Measurements from ENCODE around the gene DCP1A.
"Not testable (repeated sequence)": the region's sequence is repeated elsewhere in the genome, so short reads cannot be mapped to it uniquely, and the experiment has no call there.

Gene DCP1A

GRCh38 chr3:53269888-53270880 is 77.2 kb downstream of the DCP1A start:
- no peak overlapping the region for H3K4me3 ChIP-seq (ENCODE audit: low read length)
- peak; percentile 100 for DNase-seq (ENCODE audit: low read depth)
- peak; percentile 3 for TF ChIP-seq CTCF (IDR thresholded peaks at IDR 0.05; ENCODE audit: insufficient read depth, low read depth, low read length, missing control alignments)

GRCh38 chr3:53269193-53269592 is 78.2 kb downstream of the DCP1A start:
- not testable (repeated sequence) for H3K4me3 ChIP-seq (ENCODE audit: low read length); DNase-seq (ENCODE audit: low read depth)

GRCh38 chr3:53267766-53268165 is 79.6 kb downstream of the DCP1A start:
- no peak overlapping the region for H3K4me3 ChIP-seq (ENCODE audit: low read length)
- TF ChIP-seq CTCF (IDR thresholded peaks at IDR 0.05; ENCODE audit: insufficient read depth, low read depth, low read length, missing control alignments), result no peak
- no peak for DNase-seq (ENCODE audit: low read depth)

GRCh38 chr3:53264718-53265117 is 82.6 kb downstream of the DCP1A start:
- no peak for DNase-seq (ENCODE audit: low read depth)
- H3K4me3 ChIP-seq (ENCODE audit: low read length), result no peak overlapping the region
- no peak for TF ChIP-seq CTCF (IDR thresholded peaks at IDR 0.05; ENCODE audit: insufficient read depth, low read depth, low read length, missing control alignments)

GRCh38 chr3:53263907-53264306 is 83.4 kb downstream of the DCP1A start:
- H3K4me3 ChIP-seq (ENCODE audit: low read length), result no peak overlapping the region
- no peak for TF ChIP-seq CTCF (IDR thresholded peaks at IDR 0.05; ENCODE audit: insufficient read depth, low read depth, low read length, missing control alignments)
- no peak for DNase-seq (ENCODE audit: low read depth)

GRCh38 chr3:53261712-53262111 is 85.6 kb downstream of the DCP1A start:
- H3K4me3 ChIP-seq (ENCODE audit: low read length), result no peak overlapping the region
- DNase-seq (ENCODE audit: low read depth), result peak; percentile 85
- TF ChIP-seq CTCF (IDR thresholded peaks at IDR 0.05; ENCODE audit: insufficient read depth, low read depth, low read length, missing control alignments), result no peak

- no peak for DNase-seq (ENCODE audit: low read depth)
- no peak overlapping the region for H3K4me3 ChIP-seq (ENCODE audit: low read length)
- no peak for TF ChIP-seq CTCF (IDR thresholded peaks at IDR 0.05; ENCODE audit: insufficient read depth, low read depth, low read length, missing control alignments)
Observed at GRCh38 chr3:53260286-53260785, 87.0 kb downstream of the DCP1A start.
